Stomach (tissue), 9 donors: ENCODE data around the gene FTH1. TPM values are rescaled to one million over a fixed set of nuclear protein-coding genes. Genes with fewer than 3 reads are reported as not detected.

ENCODE experiments used
- DNase-seq, 2 donors: peaks; one replicate each; pipeline versions ENCODE4 v3.0.0 to v3.0.0-alpha.2; 2013 to 2019
- H3K27ac ChIP-seq, 5 donors: fragments of 200-600 bp in 4 of 5; sonication (generic) in 4 of 5; one replicate each; pipeline ENCODE4 v1.5.1; 2013 to 2019; ENCODE audit warnings: mild to moderate bottlenecking in 1 of 5, moderate library complexity in 1 of 5
- H3K27me3 ChIP-seq, 3 donors: fragments of 200-600 bp; sonication (generic); one replicate each; pipeline ENCODE4 v1.5.1; 2017 to 2019; ENCODE audit warnings: mixed run types in 1 of 3
- H3K36me3 ChIP-seq, 4 donors: fragments of 200-600 bp; sonication (generic); 1 replicate in 3 of 4; 2 replicates in 1 of 4; pipeline ENCODE4 v1.5.1; 2016 to 2019
- H3K4me1 ChIP-seq, 4 donors: fragments of 200-600 bp; sonication (generic); one replicate each; pipeline ENCODE4 v1.5.1; 2016 to 2019
- H3K4me3 ChIP-seq, 4 donors: fragments of 200-600 bp; sonication (generic) in 3 of 4; one replicate each; pipeline ENCODE4 v1.5.1; 2016 to 2019; ENCODE audit warnings: mild to moderate bottlenecking in 1 of 4
- H3K9me3 ChIP-seq, 4 donors: fragments of 200-600 bp; sonication (generic); one replicate each; pipeline ENCODE4 v1.5.1; 2016 to 2019
- CTCF ChIP-seq, 7 experiments: fragments of 450-650 bp in 4 of 7; fragments of 200-600 bp in 3 of 7; sonication (generic) in 3 of 7; IDR thresholded peaks; one replicate each; pipeline ENCODE4 v1.5.1; 2016 to 2019; ENCODE audit warnings: antibody characterized with exemption in 7 of 7, control low read depth in 2 of 7, mild to moderate bottlenecking in 1 of 7
- EP300 ChIP-seq: sonication (generic); formaldehyde crosslinking; IDR thresholded peaks from one replicate; pipeline ENCODE4 v1.6.1; 2017; ENCODE audit warnings: antibody characterized with exemption
- POLR2A ChIP-seq, 4 donors: fragments of 450-650 bp; IDR thresholded peaks; one replicate each; pipeline ENCODE4 v1.6.1; 2016; ENCODE audit warnings: antibody characterized with exemption in 4 of 4, control low read depth in 2 of 4, mild to moderate bottlenecking in 1 of 4, moderate library complexity in 1 of 4
- POLR2AphosphoS5 ChIP-seq, 3 donors: sonication (generic); formaldehyde crosslinking; IDR thresholded peaks; one replicate each; pipeline ENCODE4 v1.6.1; 2016; ENCODE audit warnings: antibody characterized with exemption in 3 of 3
- WGBS, 5 donors: extraction: QIAGEN DNeasy Blood & Tissue Kit in 3 of 5; methylation state at CpG; one replicate each; pipeline versions ENCODE4 v1.1.5 to v1.1.7; 2013 to 2018; 5-methylcytosine and 5-hydroxymethylcytosine counted together
- intact Hi-C: fragments of 100-400 bp; cut with DNase I; formaldehyde crosslinking; loops from one replicate; pipeline ENCODE4 v1.15.1; 2023; ENCODE audit warnings: low total_unique reads
- polyA plus RNA-seq, 3 donors: library from polyadenylated mRNA; stranded (reverse); fragments of 200-250 nt; gene quantifications; one replicate each; pipeline ENCODE4 v1.2.3, GENCODE V29; 2013
- total RNA-seq, 5 donors: library from RNA; depleted of rRNA; stranded (reverse); fragments of >200 nt; gene quantifications; one replicate each; pipeline versions ENCODE4 v1.1.0 to v1.2.3, GENCODE V29; 2014 to 2016
- donor health status: healthy with polysubstance abuse.
- donor health status: Bipolar disorder and iron deficiency.
- donor health status: healthy.

FTH1 gene
- total and polyA plus RNA-seq, 8 donors = 703 to 8,523 (median 2,035) TPM

GRCh38 chr11:61924064-61924455, 43.4 kb downstream of the FTH1 start:
- Histone ChIP-seq H3K36me3 (no peaks in the 10 kb centered on the region), H3K4me3 (no peak overlapping the region), H3K9me3 (no peaks in the 10 kb centered on the region), H3K27ac (peak overlapping the region; percentile 67 to 86 (median 75)), H3K27me3 (peaks cover 0 to 20% (median 0%) of the 10 kb centered on the region in 3 donors), H3K4me1 (peaks cover 15 to 35% (median 24%) of the 10 kb centered on the region in 4 donors)
- 67 to 79% (median 72%) methylated on average over 6 of the region's 6 CpGs for WGBS, 5 donors
- TF ChIP-seq POLR2A (IDR thresholded peaks at IDR 0.05) (no peak), EP300 (no peak), POLR2AphosphoS5 (IDR thresholded peaks at IDR 0.05) (no peak), CTCF (IDR thresholded peaks at IDR 0.05) (no peak)
- intact Hi-C loops = no loop called here
- DNase-seq = peak in 1 of 2 donors; percentile 45

- peaks cover 0 to 26% (median 0%) of the 10 kb centered on the region in 3 donors for H3K27me3 ChIP-seq
- H3K4me3 ChIP-seq = no peak overlapping the region
- peaks cover 18 to 36% (median 27%) of the 10 kb centered on the region in 4 donors for H3K4me1 ChIP-seq
- peak; percentile 64 to 91 for DNase-seq
- TF ChIP-seq CTCF (IDR thresholded peaks at IDR 0.05) (no peak), POLR2AphosphoS5 (IDR thresholded peaks at IDR 0.05) (peak in 2 of 3 donors; percentile 15 to 24)
- intact Hi-C loops = no loop called here
- no peaks in the 10 kb centered on the region for H3K36me3 ChIP-seq
- 31 to 50% (median 40%) methylated on average over 13 to 18 of the region's 18 CpGs for WGBS, 5 donors
- peak overlapping the region; percentile 67 to 86 (median 75) for H3K27ac ChIP-seq
- no peaks in the 10 kb centered on the region for H3K9me3 ChIP-seq
Observed at GRCh38 chr11:61923166-61924063, 44.0 kb downstream of the FTH1 start.

GRCh38 chr11:61922539-61922938, 44.9 kb downstream of the FTH1 start:
- Histone ChIP-seq H3K27ac (peak overlapping the region in 4 of 5 donors; percentile 69 to 86 (median 78)), H3K4me3 (no peak overlapping the region), H3K36me3 (no peaks in the 10 kb centered on the region), H3K4me1 (peaks cover 27 to 45% (median 35%) of the 10 kb centered on the region in 4 donors), H3K27me3 (peaks cover 0 to 35% (median 8%) of the 10 kb centered on the region in 3 donors), H3K9me3 (no peaks in the 10 kb centered on the region)
- peak; percentile 36 to 91 for DNase-seq
- no peak for TF ChIP-seq POLR2AphosphoS5 (IDR thresholded peaks at IDR 0.05)
- no peak for TF ChIP-seq EP300
- no peak for TF ChIP-seq POLR2A (IDR thresholded peaks at IDR 0.05)
- TF ChIP-seq CTCF (IDR thresholded peaks at IDR 0.05) = no peak
- intact Hi-C loops = no loop called here
- WGBS, 5 donors = 25 to 35% (median 30%) methylated on average over 6 of the region's 6 CpGs

DNA sequence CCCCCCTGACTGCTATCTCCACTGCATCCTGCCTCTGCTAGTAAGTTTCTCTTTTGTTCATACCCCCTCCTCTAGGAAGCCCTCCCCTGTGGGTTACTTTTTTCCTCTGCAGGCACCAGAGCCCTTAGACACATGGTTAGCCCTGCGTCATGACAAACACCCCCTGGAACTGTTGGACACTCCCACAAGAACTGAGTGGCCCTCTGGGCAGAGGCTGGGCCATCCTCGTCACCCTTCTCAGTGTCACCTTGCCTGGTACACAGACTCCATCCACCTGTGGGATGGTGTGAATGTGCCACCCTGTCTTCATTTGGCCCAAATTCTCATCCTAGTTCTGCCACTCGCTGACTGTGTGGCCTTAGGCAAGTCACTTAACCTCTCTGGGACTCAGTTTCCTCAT, 46.0 kb downstream of the FTH1 start:
- peaks cover 0 to 46% (median 14%) of the 10 kb centered on the region in 3 donors for H3K27me3 ChIP-seq
- H3K9me3 ChIP-seq = no peaks in the 10 kb centered on the region
- intact Hi-C loops = no loop called here
- H3K4me1 ChIP-seq = peaks cover 35 to 53% (median 42%) of the 10 kb centered on the region in 4 donors
- no peak overlapping the region for H3K4me3 ChIP-seq
- DNase-seq = no peak
- H3K36me3 ChIP-seq = no peaks in the 10 kb centered on the region
- no peak for TF ChIP-seq EP300
- TF ChIP-seq POLR2A (IDR thresholded peaks at IDR 0.05) = no peak
- TF ChIP-seq CTCF (IDR thresholded peaks at IDR 0.05) = no peak
- TF ChIP-seq POLR2AphosphoS5 (IDR thresholded peaks at IDR 0.05) = no peak
- 78 to 88% (median 85%) methylated on average over 2 to 3 of the region's 3 CpGs for WGBS, 5 donors
- H3K27ac ChIP-seq = peak overlapping the region in 3 of 5 donors; percentile 75 to 86 (median 82)
